Esophagus muscularis mucosa (tissue), 3 donors: Measurements from ENCODE around the gene CCM2.

Source experiments
- CTCF ChIP-seq, 3 experiments: fragments of 200-600 bp in 2 of 3; fragments of 450-650 bp in 1 of 3; sonication (generic) in 2 of 3; IDR thresholded peaks; one replicate each; pipeline ENCODE4 v1.5.1; 2017 to 2019; ENCODE audit warnings: antibody characterized with exemption in 3 of 3, mild to moderate bottlenecking in 2 of 3, moderate library complexity in 1 of 3
- POLR2A ChIP-seq: fragments of 450-650 bp; IDR thresholded peaks from one replicate; pipeline ENCODE4 v1.6.1; 2017; ENCODE audit warnings: antibody characterized with exemption, moderate library complexity, mild to moderate bottlenecking, low read depth
- POLR2AphosphoS5 ChIP-seq, 2 donors: sonication (generic); formaldehyde crosslinking; IDR thresholded peaks; one replicate each; pipeline ENCODE4 v1.6.1; 2017; ENCODE audit warnings: antibody characterized with exemption in 2 of 2

GRCh38 chr7:44969049-44969700, 30.8 kb upstream of the CCM2 start:
- TF ChIP-seq CTCF (IDR thresholded peaks at IDR 0.05) (no peak), POLR2A (no peak), POLR2AphosphoS5 (IDR thresholded peaks at IDR 0.05) (no peak)
